GM19463 (cell line): ENCODE results near the gene RSPH10B.
"Not testable (repeated sequence)": the region's sequence is repeated elsewhere in the genome, so short reads cannot be mapped to it uniquely, and the experiment has no call there.

Source experiments
- ATAC-seq: cut with Tn5 transposase; IDR thresholded peaks from one replicate; pipeline ENCODE4 v1.9.1; 2021; ENCODE audit warnings: mild to moderate bottlenecking, moderate library complexity; ENCODE audit not compliant: unreplicated experiment

The RSPH10B gene

DNA sequence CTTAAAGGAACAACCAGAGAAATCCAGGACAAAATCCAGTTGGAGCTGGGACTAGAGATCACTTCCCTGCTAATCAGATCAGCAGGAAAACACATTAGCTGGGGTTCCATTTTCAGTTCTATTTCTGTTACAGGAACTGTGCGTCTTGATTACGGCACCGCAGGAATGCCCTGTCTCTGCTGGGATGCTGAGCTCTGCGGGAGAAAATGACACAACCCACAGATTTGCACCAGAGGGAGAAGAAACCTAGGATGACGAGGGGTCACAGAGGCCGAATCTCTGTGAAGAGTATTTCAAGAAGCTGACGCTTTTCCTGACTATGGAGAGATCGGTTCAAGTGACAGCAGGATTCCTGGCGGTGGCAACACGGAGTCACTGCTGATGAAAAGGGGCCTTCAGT lies 40.2 kb downstream of the RSPH10B start:
- ATAC-seq, result not testable (repeated sequence)

DNA sequence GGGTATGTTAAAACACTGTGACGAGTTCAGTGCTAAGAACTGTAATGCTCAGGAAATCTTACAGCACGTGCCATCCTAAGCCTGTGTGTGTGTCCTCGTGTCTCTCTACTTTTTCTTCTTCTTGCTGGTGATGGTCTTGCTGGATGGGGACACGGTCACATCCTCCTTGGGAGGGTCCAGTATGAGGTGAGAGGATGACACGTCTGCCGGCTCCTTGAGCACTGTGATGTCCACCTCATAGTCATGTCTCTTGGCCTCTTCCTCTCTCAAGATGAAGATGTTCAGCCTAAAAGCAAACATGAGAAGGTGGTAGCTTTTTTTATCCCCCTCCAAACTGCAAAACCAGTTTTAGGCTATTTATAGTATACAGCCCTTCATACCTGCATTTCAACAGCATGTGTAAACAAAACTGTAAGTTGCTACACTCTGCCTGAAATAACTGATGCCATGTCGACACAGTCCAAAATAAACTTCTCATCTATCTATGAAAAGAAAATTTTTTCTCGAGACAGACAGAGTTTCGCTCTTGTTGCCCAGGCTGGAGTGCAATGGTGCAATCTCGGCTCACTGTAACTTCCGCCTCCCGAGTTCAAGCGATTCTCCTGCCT lies 44.1 kb downstream of the RSPH10B start:
- not testable (repeated sequence) for ATAC-seq

GRCh38 chr7:5924630-5925029 lies 45.9 kb downstream of the RSPH10B start:
- ATAC-seq, result not testable (repeated sequence)

GRCh38 chr7:5924180-5924579 lies 46.3 kb downstream of the RSPH10B start:
- ATAC-seq, result not testable (repeated sequence)

GRCh38 chr7:5916529-5916928 lies 54.0 kb downstream of the RSPH10B start:
- not testable (repeated sequence) for ATAC-seq

DNA sequence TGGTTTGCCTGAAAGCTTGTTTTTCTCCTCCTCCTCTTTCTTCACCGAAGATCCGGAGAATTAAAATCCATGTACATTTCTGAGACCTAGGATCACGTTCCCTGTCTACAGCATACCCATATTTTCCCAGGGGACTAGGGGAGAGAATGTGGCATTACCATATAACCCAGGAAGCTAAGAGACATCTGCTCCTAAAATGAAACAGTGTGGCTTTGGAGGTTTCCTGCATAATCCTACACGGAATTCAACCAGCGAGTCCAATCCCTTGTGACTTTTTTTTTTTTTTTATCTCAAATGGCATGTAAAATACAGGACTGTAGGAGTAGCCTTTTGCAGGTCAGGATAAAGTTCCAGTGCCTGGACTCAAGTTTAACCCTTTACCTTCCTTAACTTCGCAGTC lies 61.7 kb downstream of the RSPH10B start:
- not testable (repeated sequence) for ATAC-seq

DNA sequence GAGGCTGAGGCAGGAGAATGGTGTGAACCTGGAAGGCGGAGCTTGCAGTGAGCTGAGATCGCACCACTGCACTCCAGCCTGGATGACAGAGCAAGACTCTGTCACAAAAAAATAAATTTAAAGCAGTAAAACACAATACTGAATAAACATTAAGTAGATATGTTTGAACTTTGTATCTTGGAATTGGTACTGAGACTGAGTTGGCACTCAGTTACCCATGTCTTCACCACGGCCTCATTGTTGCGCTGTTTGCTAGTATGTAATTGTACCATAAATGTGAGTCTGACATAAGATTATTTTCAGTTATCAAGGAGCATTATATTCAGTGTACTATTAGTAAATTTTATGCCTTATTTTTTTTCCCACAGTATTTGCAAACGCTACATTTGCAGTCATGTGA lies 65.8 kb downstream of the RSPH10B start:
- not testable (repeated sequence) for ATAC-seq

- not testable (repeated sequence) for ATAC-seq
These were observed 67.5 kb downstream of the RSPH10B start for GRCh38 chr7:5903002-5903401.

GRCh38 chr7:5898480-5899224 lies 71.8 kb downstream of the RSPH10B start, which contains the start of gene CCZ1:
CCZ1 (plus strand) TSS chr7:5898733; CDS start chr7:5898800, 67 bp downstream.
- peak; percentile 89 for ATAC-seq

DNA sequence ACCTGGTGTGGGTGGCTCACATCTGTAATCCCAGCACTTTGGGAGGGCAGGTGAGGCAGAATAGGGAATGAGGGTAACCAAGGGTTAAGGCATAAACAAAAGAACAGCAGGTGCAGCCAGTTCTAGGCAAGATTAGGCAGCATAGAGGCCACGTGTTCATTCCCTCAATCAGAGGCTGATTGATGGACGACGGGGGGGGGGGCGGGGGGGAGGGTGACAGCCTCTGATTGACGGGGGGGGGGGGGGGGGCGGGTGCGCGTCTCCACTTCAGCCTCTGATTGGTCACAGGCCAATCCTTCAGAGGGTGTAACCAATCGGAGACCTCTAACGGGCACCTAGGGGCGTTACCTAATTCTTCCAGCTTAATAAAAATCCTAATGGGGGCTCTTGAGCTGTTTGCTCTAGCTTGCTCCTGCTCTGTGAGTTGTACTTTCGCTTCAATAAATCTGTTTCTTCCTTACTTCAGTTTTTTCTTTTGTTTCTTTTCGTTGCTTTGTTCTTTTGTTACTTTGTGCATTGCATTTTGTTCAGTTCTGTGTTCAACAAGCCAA lies 73.0 kb downstream of the RSPH10B start:
- not testable (repeated sequence) for ATAC-seq

DNA sequence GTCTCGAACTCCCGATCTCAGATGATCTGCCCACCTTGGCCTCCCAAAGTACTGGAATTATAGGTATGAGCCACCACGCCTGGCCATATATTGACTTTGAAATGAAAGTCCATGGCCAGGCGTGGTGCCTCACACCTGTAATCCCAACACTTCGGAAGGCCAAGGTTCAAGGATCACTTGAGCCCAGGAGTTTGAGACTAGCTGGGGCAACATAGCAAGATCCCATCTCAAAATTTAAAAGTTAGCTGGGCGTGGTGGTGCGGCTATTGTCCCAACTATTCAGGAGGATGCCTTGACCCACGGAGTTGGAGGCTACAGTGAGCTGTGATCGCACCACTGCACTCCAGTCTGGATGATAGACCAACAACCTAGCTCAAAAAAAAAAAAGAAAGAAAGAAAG lies 78.0 kb downstream of the RSPH10B start:
- ATAC-seq, result no peak

DNA sequence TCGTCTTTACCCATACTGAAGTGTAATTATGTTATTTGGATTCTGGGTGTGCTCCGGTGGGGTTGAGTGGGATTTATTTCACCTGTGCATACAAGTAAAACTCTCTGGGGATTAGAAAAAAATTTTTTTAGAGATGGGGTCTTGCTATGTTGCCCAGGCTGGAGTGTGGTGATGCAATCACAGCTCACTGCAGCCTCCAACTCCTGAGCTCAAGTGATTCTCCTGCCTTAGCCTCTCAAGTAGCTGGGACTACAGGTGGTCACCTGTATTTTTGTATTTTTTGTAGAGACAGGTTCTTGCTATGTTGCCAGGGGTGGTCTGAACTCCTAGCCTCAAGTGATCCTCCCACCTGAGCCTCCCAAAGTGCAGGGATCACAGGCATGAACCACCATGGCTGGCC lies 80.2 kb downstream of the RSPH10B start:
- not testable (repeated sequence) for ATAC-seq

DNA sequence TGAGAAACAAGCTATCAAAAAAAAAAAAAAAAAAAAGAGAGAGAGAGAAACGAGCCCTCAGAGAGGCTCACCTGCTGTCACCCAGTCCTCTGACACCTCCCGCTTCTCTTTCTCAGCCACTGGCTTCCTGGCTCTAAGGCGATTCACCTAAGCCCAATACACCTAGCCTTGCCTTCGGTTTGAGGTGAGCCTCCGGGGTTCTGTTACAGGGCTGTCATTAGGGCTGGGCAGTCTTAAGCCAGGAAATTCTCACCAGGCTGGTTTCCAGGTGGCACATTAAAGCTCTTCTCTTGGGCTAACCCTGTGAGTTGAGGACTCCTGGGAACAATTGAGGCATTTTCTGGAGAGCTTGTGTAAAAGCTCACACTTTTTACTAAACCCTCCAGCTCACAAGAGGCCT lies 82.5 kb downstream of the RSPH10B start:
- not testable (repeated sequence) for ATAC-seq

DNA sequence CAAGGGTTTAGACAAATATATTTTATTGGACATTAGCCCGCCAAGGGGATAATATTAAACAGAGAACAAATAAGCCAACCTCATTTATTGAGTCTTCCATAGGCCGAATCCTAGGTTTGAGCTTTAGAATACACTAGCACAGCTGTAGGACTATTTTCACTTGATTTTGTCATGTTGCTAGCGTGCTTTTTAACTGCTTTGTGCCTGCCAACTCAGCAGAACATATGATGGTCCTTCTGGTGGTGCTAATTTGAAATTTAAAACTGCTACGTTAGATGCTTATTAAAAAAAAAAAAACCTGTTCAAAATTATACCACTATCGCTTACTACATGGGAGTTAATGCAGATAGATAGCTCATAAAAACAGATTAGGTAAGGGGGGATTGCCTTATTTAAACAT lies 86.1 kb downstream of the RSPH10B start:
- ATAC-seq, result not testable (repeated sequence)

GRCh38 chr7:5880106-5880505 lies 90.4 kb downstream of the RSPH10B start:
- not testable (repeated sequence) for ATAC-seq

- ATAC-seq, result not testable (repeated sequence)
These were observed 90.9 kb downstream of the RSPH10B start for GRCh38 chr7:5879591-5879990.
